MCF 10A (cell line): ENCODE results near the gene GFPT1. TPM values are rescaled to one million over a fixed set of nuclear protein-coding genes. Genes with fewer than 3 reads are reported as not detected.
"Not testable (repeated sequence)": the region's sequence is repeated elsewhere in the genome, so short reads cannot be mapped to it uniquely, and the experiment has no call there.

ENCODE experiments used
- BruUV-seq: library from RNA; stranded (reverse); fragments of 400-500 nt; replicated peaks from 2 replicates; lab custom pipeline; 2021; lab: Mats Ljungman, UMichigan
- CTCF ChIA-PET: fragments of 300-600 bp; sonication (Branson Sonifier 250); formaldehyde crosslinking; extraction: SDS; loops from one replicate; lab custom pipeline; 2021; ENCODE audit warnings: antibody characterized with exemption, inconsistent platforms; lab: Yijun Ruan, JAX
- POLR2A ChIA-PET: fragments of 300-600, 350-650 bp; sonication (Branson Sonifier 250); formaldehyde crosslinking; extraction: SDS; loops from one replicate; lab custom pipeline; 2020; ENCODE audit warnings: antibody characterized with exemption, inconsistent platforms; lab: Yijun Ruan, JAX
- DNase-seq: peaks from one replicate; pipeline ENCODE4 v3.0.0-alpha.2; 2018; ENCODE audit not compliant: unreplicated experiment
- H3K27ac Mint-ChIP-seq: one replicate; pipeline ENCODE4 v1.8.0; 2022; ENCODE audit warnings: mild to moderate bottlenecking, low read depth, mixed read lengths; ENCODE audit not compliant: unreplicated experiment
- H3K27me3 Mint-ChIP-seq: one replicate; pipeline ENCODE4 v1.8.0; 2022; ENCODE audit warnings: mixed read lengths; ENCODE audit not compliant: insufficient read depth, unreplicated experiment
- H3K36me3 Mint-ChIP-seq: one replicate; pipeline ENCODE4 v1.8.0; 2022; ENCODE audit warnings: mild to moderate bottlenecking, moderate library complexity, mixed read lengths; ENCODE audit not compliant: insufficient read depth, unreplicated experiment
- H3K4me1 Mint-ChIP-seq: one replicate; pipeline ENCODE4 v1.8.0; 2022; ENCODE audit warnings: mixed read lengths; ENCODE audit not compliant: insufficient read depth, unreplicated experiment
- H3K4me3 Mint-ChIP-seq: one replicate; pipeline ENCODE4 v1.8.0; 2022; ENCODE audit warnings: mild to moderate bottlenecking, moderate library complexity, mixed read lengths; ENCODE audit not compliant: unreplicated experiment
- H3K9me3 Mint-ChIP-seq: one replicate; pipeline ENCODE4 v1.8.0; 2022; ENCODE audit warnings: mixed read lengths; ENCODE audit not compliant: unreplicated experiment
- intact Hi-C: fragments of 100-400 bp; cut with micrococcal nuclease; formaldehyde crosslinking; loops from 2 replicates; pipeline ENCODE4 v1.14.1; 2022
- total RNA-seq: library from RNA; stranded (reverse); gene quantifications from 2 replicates; pipeline ENCODE4 v1.2.3, GENCODE V29; 2022
- TF ChIP-seq, protein P1 (sequence below): fragments of 200-600 bp; IDR thresholded peaks from one replicate; pipeline ENCODE4 v1.8.0; 2022; ENCODE audit warnings: antibody characterized with exemption, mild to moderate bottlenecking; ENCODE audit not compliant: unreplicated experiment

The GFPT1 gene
- total RNA-seq, 1 experiment from 2014 or later = 176 TPM

- no peaks in the 10 kb centered on the region for H3K27me3 Mint-ChIP-seq
- TF ChIP-seq, protein P1, sequence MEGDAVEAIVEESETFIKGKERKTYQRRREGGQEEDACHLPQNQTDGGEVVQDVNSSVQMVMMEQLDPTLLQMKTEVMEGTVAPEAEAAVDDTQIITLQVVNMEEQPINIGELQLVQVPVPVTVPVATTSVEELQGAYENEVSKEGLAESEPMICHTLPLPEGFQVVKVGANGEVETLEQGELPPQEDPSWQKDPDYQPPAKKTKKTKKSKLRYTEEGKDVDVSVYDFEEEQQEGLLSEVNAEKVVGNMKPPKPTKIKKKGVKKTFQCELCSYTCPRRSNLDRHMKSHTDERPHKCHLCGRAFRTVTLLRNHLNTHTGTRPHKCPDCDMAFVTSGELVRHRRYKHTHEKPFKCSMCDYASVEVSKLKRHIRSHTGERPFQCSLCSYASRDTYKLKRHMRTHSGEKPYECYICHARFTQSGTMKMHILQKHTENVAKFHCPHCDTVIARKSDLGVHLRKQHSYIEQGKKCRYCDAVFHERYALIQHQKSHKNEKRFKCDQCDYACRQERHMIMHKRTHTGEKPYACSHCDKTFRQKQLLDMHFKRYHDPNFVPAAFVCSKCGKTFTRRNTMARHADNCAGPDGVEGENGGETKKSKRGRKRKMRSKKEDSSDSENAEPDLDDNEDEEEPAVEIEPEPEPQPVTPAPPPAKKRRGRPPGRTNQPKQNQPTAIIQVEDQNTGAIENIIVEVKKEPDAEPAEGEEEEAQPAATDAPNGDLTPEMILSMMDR = no peak
- intact Hi-C loops = no loop called here
- peaks cover 2% of the 10 kb centered on the region for H3K4me1 Mint-ChIP-seq
- DNase-seq = no peak
- H3K27ac Mint-ChIP-seq = no peak overlapping the region
- POLR2A ChIA-PET = no interaction called here
- H3K9me3 Mint-ChIP-seq = no peaks in the 10 kb centered on the region
- H3K4me3 Mint-ChIP-seq = no peak overlapping the region
- peaks cover 51% of the 10 kb centered on the region for H3K36me3 Mint-ChIP-seq
- no TSS peak for BruUV-seq
- CTCF ChIA-PET = interaction anchor here (0.7 kb wide), 1 partner anchor 1219 kb away, joined by 3 read pairs; no protein-coding TSS in a partner anchor
Observed at GRCh38 chr2:69429491-69430183, 42.6 kb upstream of the GFPT1 start.

GRCh38 chr2:69428981-69429380 lies 42.0 kb upstream of the GFPT1 start:
- Mint-ChIP-seq H3K27me3 (no peaks in the 10 kb centered on the region), H3K9me3 (no peaks in the 10 kb centered on the region), H3K36me3 (peaks cover 48% of the 10 kb centered on the region), H3K4me3 (no peak overlapping the region), H3K27ac (no peak overlapping the region), H3K4me1 (no peaks in the 10 kb centered on the region)
- intact Hi-C loops = no loop called here
- CTCF ChIA-PET = interaction anchor here (0.7 kb wide), 1 partner anchor 81 kb away, joined by 3 read pairs; no protein-coding TSS in a partner anchor
- POLR2A ChIA-PET = no interaction called here
- BruUV-seq = no TSS peak
- TF ChIP-seq, protein P1 = no peak
- no peak for DNase-seq

DNA sequence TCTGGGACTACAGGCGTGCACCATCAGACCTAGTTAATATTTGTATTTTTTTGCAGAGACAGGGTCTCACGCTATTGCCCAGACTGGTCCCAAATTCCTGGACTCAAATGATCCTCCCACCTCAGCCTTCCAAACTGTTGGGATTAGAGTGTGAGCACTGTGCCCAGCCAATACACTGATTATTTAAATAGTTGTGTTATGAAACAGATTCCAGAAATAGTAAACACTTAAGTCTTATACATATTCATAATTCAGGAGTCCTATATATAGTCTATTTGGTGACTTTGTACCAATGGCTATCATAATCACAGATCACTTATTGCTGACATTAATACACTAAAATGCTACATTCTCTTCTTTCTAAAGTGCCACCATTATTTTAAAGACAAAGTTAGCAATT lies 37.4 kb upstream of the GFPT1 start:
- H3K4me1 Mint-ChIP-seq = no peaks in the 10 kb centered on the region
- H3K27ac Mint-ChIP-seq = no peak overlapping the region
- no TSS peak for BruUV-seq
- intact Hi-C loops = no loop called here
- H3K9me3 Mint-ChIP-seq = no peaks in the 10 kb centered on the region
- H3K36me3 Mint-ChIP-seq = peaks cover 68% of the 10 kb centered on the region
- no peak overlapping the region for H3K4me3 Mint-ChIP-seq
- ChIA-PET CTCF (no interaction called here), POLR2A (no interaction called here)
- no peaks in the 10 kb centered on the region for H3K27me3 Mint-ChIP-seq
- TF ChIP-seq, protein P1 = no peak
- no peak for DNase-seq

DNA sequence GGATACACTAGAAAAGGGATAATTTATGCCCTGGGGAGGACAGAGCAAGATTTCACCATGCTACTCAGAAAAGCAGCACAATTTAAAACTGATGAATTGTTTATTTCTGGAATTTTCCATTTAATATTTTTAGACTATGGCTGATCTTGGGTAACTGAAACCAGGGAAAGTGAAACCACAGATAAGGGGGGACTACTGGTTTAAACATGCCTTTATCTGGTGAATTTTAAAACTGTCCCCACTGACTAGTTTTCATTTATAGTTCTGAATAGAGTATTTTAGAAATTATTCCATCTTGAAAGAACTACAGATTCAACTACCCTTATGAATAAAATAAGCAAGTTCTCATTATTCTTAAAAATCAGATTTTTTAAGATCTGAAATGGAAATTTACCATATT lies 35.2 kb upstream of the GFPT1 start:
- peaks cover 67% of the 10 kb centered on the region for H3K36me3 Mint-ChIP-seq
- POLR2A ChIA-PET = interaction anchor here (0.6 kb wide), 1 partner anchor 1707 kb away, joined by 3 read pairs; no protein-coding TSS in a partner anchor
- H3K9me3 Mint-ChIP-seq = no peaks in the 10 kb centered on the region
- H3K27ac Mint-ChIP-seq = no peak overlapping the region
- no peaks in the 10 kb centered on the region for H3K27me3 Mint-ChIP-seq
- no peaks in the 10 kb centered on the region for H3K4me1 Mint-ChIP-seq
- intact Hi-C loops = no loop called here
- CTCF ChIA-PET = interaction anchor here (1.3 kb wide), 1 partner anchor 15 kb away, joined by 5 read pairs; the partner anchor contains the start of gene NFU1
- no peak overlapping the region for H3K4me3 Mint-ChIP-seq
- no peak for DNase-seq
- no TSS peak for BruUV-seq
- TF ChIP-seq, protein P1 = no peak

DNA sequence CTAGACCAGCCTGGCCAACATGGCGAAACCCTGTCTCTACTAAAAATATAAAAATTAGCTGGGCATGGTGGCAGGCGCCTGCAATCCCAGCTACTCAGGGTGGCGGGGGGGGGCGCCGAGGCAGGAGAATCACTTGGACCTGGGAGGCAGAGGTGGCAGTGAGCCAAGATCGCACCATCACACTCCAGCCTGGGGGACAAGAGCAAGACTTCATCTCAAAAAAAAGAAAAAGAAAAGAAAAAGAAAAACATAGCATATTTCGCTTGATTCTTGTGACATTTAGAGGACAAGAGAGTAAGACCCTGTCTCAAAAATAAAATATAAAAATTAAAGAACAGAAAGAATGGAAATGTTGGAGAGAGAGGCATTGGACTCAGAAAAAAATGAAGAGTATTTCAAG lies 32.1 kb upstream of the GFPT1 start:
- H3K36me3 Mint-ChIP-seq = peaks cover 77% of the 10 kb centered on the region
- POLR2A ChIA-PET, BruUV-seq, intact Hi-C loops, DNase-seq, H3K27me3 Mint-ChIP-seq, H3K27ac Mint-ChIP-seq, H3K4me1 Mint-ChIP-seq, H3K4me3 Mint-ChIP-seq, H3K9me3 Mint-ChIP-seq: not testable (repeated sequence)
- CTCF ChIA-PET = interaction anchor here (0.7 kb wide), 1 partner anchor 11 kb away, joined by 5 read pairs; no protein-coding TSS in a partner anchor
